B cell (primary cell): ENCODE measurements around the gene RBM39. TPM values are rescaled to one million over a fixed set of nuclear protein-coding genes. Genes with fewer than 3 reads are reported as not detected.

Source experiments
- ATAC-seq: fragments of 200-7000 bp; cut with Tn5 transposase; one replicate; pipeline ENCODE4 v1.10.0; 2021; ENCODE audit warnings: low read depth, mild to moderate bottlenecking, moderate number of reproducible peaks, moderate library complexity
- CTCF ChIA-PET: fragments of 350-600 bp; sonication (Branson Sonifier 250); formaldehyde crosslinking; loops from one replicate; lab custom pipeline; 2021; ENCODE audit warnings: antibody characterized with exemption, inconsistent platforms; lab: Charles Lee
- POLR2A ChIA-PET: fragments of 350-600 bp; sonication (Branson Sonifier 250); formaldehyde crosslinking; loops from one replicate; lab custom pipeline; 2021; ENCODE audit warnings: antibody characterized with exemption; lab: Charles Lee
- DNase-seq: peaks from one replicate; pipeline ENCODE4 v3.0.0; 2013
- H2AFZ ChIP-seq: 2 replicates; pipeline ENCODE4 v1.6.1; 2012; ENCODE audit warnings: mild to moderate bottlenecking, low read depth, low read length; ENCODE audit not compliant: insufficient read depth, poor library complexity, severe bottlenecking
- H3K27ac ChIP-seq, 2 donors: 1 replicate in 1 of 2; 2 replicates in 1 of 2; pipeline ENCODE4 v1.5.1; 2012 to 2013; ENCODE audit warnings: low read length in 2 of 2, mild to moderate bottlenecking in 2 of 2, moderate library complexity in 1 of 2
- H3K27me3 ChIP-seq, 4 experiments: fragments of 200-600 bp in 1 of 4; sonication (generic) in 1 of 4; replicated peaks in 1 of 4; 1 replicate in 2 of 4; 2 replicates in 2 of 4; pipeline versions ENCODE4 v1.6.1 to v1.7.0; 2013 to 2016; ENCODE audit warnings: low read length in 3 of 4, mild to moderate bottlenecking in 2 of 4, mixed read lengths in 1 of 4, moderate library complexity in 1 of 4; ENCODE audit not compliant: insufficient read depth in 4 of 4, control insufficient read depth in 3 of 4; ENCODE audit errors: control extremely low read depth in 1 of 4
- H3K36me3 ChIP-seq, 2 experiments: replicated peaks in 1 of 2; 1 replicate in 1 of 2; 2 replicates in 1 of 2; pipeline versions ENCODE4 v1.6.1 to v1.7.1; 2013; ENCODE audit warnings: low read length in 1 of 2; ENCODE audit not compliant: insufficient read depth in 2 of 2, control insufficient read depth in 1 of 2; ENCODE audit errors: control extremely low read depth in 1 of 2, extremely low read depth in 1 of 2
- H3K4me1 ChIP-seq, 2 donors: fragments of 200-600 bp in 1 of 2; sonication (generic) in 1 of 2; 1 replicate in 1 of 2; 2 replicates in 1 of 2; pipeline versions ENCODE4 v1.5.1 to v1.6.1; 2013 to 2017; ENCODE audit warnings: low read length in 2 of 2; ENCODE audit not compliant: control insufficient read depth in 2 of 2, insufficient read depth in 2 of 2
- H3K4me2 ChIP-seq: replicated peaks from 2 replicates; pipeline ENCODE3; 2012; ENCODE audit warnings: mild to moderate bottlenecking, low read depth, low read length; ENCODE audit not compliant: poor library complexity, severe bottlenecking
- H3K4me3 ChIP-seq, 5 experiments: fragments of 200-600 bp in 1 of 5; sonication (generic) in 1 of 5; 1 replicate in 3 of 5; 2 replicates in 2 of 5; pipeline versions ENCODE4 v1.5.1 to v1.7.0; 2011 to 2016; ENCODE audit warnings: low read length in 4 of 5, mild to moderate bottlenecking in 4 of 5, low read depth in 2 of 5, control low read depth in 1 of 5, moderate library complexity in 1 of 5; ENCODE audit not compliant: insufficient read depth in 1 of 5; ENCODE audit errors: control extremely low read depth in 1 of 5, extremely low read depth in 1 of 5
- H3K79me2 ChIP-seq: fragments of 200-600 bp; sonication (generic); one replicate; pipeline ENCODE4 v1.6.0; 2016; ENCODE audit warnings: low read length; ENCODE audit not compliant: control insufficient read depth, insufficient read depth
- H3K9ac ChIP-seq: fragments of 200-600 bp; sonication (generic); 2 replicates; pipeline ENCODE4 v1.6.1; 2017; ENCODE audit warnings: mild to moderate bottlenecking, low read length, moderate library complexity
- H3K9me3 ChIP-seq, 3 donors: one replicate each; pipeline versions ENCODE4 v1.6.1 to v1.7.1; 2013; ENCODE audit warnings: low read length in 2 of 3; ENCODE audit not compliant: control insufficient read depth in 2 of 3, insufficient read depth in 1 of 3; ENCODE audit errors: control extremely low read depth in 1 of 3
- H4K20me1 ChIP-seq: 2 replicates; pipeline ENCODE4 v1.6.0; 2012; ENCODE audit warnings: mild to moderate bottlenecking, low read length; ENCODE audit not compliant: insufficient read depth, control insufficient read depth, poor library complexity, severe bottlenecking
- H3K27ac Mint-ChIP-seq: one replicate; pipeline ENCODE4 v1.8.0; 2021; ENCODE audit warnings: mixed read lengths
- H3K27me3 Mint-ChIP-seq: one replicate; pipeline ENCODE4 v1.8.0; 2021; ENCODE audit warnings: mixed read lengths
- H3K4me1 Mint-ChIP-seq: one replicate; pipeline ENCODE4 v1.8.0; 2021; ENCODE audit warnings: mixed read lengths
- H3K4me3 Mint-ChIP-seq: one replicate; pipeline ENCODE4 v1.8.0; 2021; ENCODE audit warnings: mixed read lengths
- H3K9me3 Mint-ChIP-seq: one replicate; pipeline ENCODE4 v1.8.0; 2022; ENCODE audit warnings: mixed read lengths; ENCODE audit not compliant: insufficient read depth
- EZH2 ChIP-seq: IDR thresholded peaks from 2 replicates; pipeline ENCODE4 v1.6.1; 2012; ENCODE audit warnings: borderline replicate concordance, low read depth, mild to moderate bottlenecking, moderate library complexity, low read length; ENCODE audit not compliant: insufficient read depth, poor library complexity, severe bottlenecking
- WGBS: methylation state at CpG from one replicate; pipeline ENCODE4 v1.1.5; 2013; ENCODE audit warnings: missing lambda C conversion rate; ENCODE audit not compliant: insufficient coverage; 5-methylcytosine and 5-hydroxymethylcytosine counted together
- intact Hi-C: fragments of 100-400 bp; cut with micrococcal nuclease; formaldehyde crosslinking; loops from one replicate; pipeline ENCODE4 v1.10.0; 2022
- polyA plus RNA-seq: library from polyadenylated mRNA; depleted of rRNA; stranded (reverse); fragments of >200 nt; gene quantifications from 2 replicates; pipeline ENCODE4 v1.2.3, GENCODE V29; 2012
- total RNA-seq, 2 donors: library from RNA; stranded (reverse); fragments of 120-200 nt in 1 of 2; gene quantifications; 1 replicate in 1 of 2; 2 replicates in 1 of 2; pipeline versions ENCODE4 v1.2.3 to v1.2.4, GENCODE V29; 2013 to 2022
- TF ChIP-seq, protein P1 (sequence below): fragments of 200-600 bp; IDR thresholded peaks from one replicate; pipeline ENCODE4 v1.8.0; 2022; ENCODE audit warnings: antibody characterized with exemption, mild to moderate bottlenecking

Gene RBM39
- total and polyA plus RNA-seq, 2 donors (not counting 1 experiment from before 2014, with no cell fraction given): 217 to 689 TPM

DNA sequence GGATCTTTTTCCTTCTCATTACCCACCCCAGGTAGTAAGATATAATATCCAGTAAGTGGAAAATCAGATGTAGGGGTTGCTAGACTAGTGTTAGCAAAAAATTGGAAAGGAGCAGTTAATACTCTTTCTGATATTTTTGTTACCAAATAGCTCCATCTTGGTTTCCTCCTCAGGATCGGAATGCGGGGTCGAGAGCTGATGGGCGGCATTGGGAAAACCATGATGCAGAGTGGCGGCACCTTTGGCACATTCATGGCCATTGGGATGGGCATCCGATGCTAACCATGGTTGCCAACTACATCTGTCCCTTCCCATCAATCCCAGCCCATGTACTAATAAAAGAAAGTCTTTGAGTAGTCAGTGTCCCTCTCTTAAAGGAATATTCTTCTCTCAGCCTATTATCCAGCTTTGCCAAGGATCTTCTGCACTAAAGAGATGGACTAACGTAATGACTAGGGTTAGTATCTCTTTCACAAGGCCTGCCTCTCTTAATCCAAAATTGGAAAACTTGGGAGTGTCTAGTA lies 41.4 kb downstream of the RBM39 start:
- H3K27me3 Mint-ChIP-seq: no peaks in the 10 kb centered on the region
- H3K27me3 ChIP-seq: no peaks in the 10 kb centered on the region
- peak overlapping the region; percentile 85 for H3K4me3 Mint-ChIP-seq
- peaks cover 19% of the 10 kb centered on the region for H4K20me1 ChIP-seq
- H3K36me3 ChIP-seq: peaks cover 14 to 45% of the 10 kb centered on the region in 2 experiments
- WGBS: 99% methylated on average over 6 of the region's 7 CpGs
- CTCF ChIA-PET: interaction anchor here (2.0 kb wide), 3 partner anchors 42 to 100 kb away, joined by 6 to 10 read pairs (median 7); partner anchors contain the start of gene RBM39
- no peak overlapping the region for H3K9ac ChIP-seq
- peak overlapping the region in 1 of 2 donors; percentile 96 for H3K27ac ChIP-seq
- no peak overlapping the region for H2AFZ ChIP-seq
- POLR2A ChIA-PET: interaction anchor here (2.4 kb wide), 1 partner anchor 42 kb away, joined by 18 read pairs; the partner anchor contains the start of gene RBM39
- H3K27ac Mint-ChIP-seq: peak overlapping the region; percentile 56
- H3K9me3 Mint-ChIP-seq: no peaks in the 10 kb centered on the region
- peak overlapping the region; percentile 99 for H3K4me2 ChIP-seq
- no peak for TF ChIP-seq EZH2
- TF ChIP-seq, protein P1, sequence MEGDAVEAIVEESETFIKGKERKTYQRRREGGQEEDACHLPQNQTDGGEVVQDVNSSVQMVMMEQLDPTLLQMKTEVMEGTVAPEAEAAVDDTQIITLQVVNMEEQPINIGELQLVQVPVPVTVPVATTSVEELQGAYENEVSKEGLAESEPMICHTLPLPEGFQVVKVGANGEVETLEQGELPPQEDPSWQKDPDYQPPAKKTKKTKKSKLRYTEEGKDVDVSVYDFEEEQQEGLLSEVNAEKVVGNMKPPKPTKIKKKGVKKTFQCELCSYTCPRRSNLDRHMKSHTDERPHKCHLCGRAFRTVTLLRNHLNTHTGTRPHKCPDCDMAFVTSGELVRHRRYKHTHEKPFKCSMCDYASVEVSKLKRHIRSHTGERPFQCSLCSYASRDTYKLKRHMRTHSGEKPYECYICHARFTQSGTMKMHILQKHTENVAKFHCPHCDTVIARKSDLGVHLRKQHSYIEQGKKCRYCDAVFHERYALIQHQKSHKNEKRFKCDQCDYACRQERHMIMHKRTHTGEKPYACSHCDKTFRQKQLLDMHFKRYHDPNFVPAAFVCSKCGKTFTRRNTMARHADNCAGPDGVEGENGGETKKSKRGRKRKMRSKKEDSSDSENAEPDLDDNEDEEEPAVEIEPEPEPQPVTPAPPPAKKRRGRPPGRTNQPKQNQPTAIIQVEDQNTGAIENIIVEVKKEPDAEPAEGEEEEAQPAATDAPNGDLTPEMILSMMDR: no peak
- no peak overlapping the region for H3K4me3 ChIP-seq
- no peaks in the 10 kb centered on the region for H3K9me3 ChIP-seq
- peaks cover 28% of the 10 kb centered on the region for H3K79me2 ChIP-seq
- no peak for ATAC-seq
- peaks cover 33% of the 10 kb centered on the region for H3K4me1 Mint-ChIP-seq
- H3K4me1 ChIP-seq: peaks cover 17 to 23% of the 10 kb centered on the region in 2 donors
- intact Hi-C loops: no loop called here
- DNase-seq: peak; percentile 33
